ENCODE measurements around the gene PSMD14. TPM values are rescaled to one million over a fixed set of nuclear protein-coding genes. Genes with fewer than 3 reads are reported as not detected.

Gene PSMD14
- total and polyA plus RNA-seq, 2 experiments from 2014 or later: 31.9 to 79.6 TPM

GRCh38 chr2:161415987-161416707 is 107.9 kb downstream of the PSMD14 start, which contains the start of gene TBR1:
Gene TBR1 (plus strand): TSS chr2:161416297. CDS start chr2:161416411, 114 bp downstream.
- Histone ChIP-seq H3K4me1 (ENCODE audit: low read depth) (peaks cover 25% of the 10 kb centered on the region), H3K27ac (no peak within 1 kb of the TSS), H3K9me3 (ENCODE audit: low read depth) (no peaks in the 10 kb centered on the region), H3K27me3 (peaks cover 98% of the 10 kb centered on the region), H3K4me3 (peak within 1 kb of the TSS; percentile 6), H3K36me3 (no peaks in the 10 kb centered on the region)
- no peak for TF ChIP-seq CTCF (IDR thresholded peaks at IDR 0.05; ENCODE audit: low read depth, low read length)
- no peak for DNase-seq (ENCODE audit: low read depth in 1 of 2, low spot score in 1 of 2)

GRCh38 chr2:161416708-161417437 is 108.6 kb downstream of the PSMD14 start:
- Histone ChIP-seq H3K27ac (no peak overlapping the region), H3K4me1 (ENCODE audit: low read depth) (peaks cover 25% of the 10 kb centered on the region), H3K36me3 (no peaks in the 10 kb centered on the region), H3K9me3 (ENCODE audit: low read depth) (no peaks in the 10 kb centered on the region), H3K4me3 (peak overlapping the region; percentile 6), H3K27me3 (peaks cover 100% of the 10 kb centered on the region)
- TF ChIP-seq CTCF (IDR thresholded peaks at IDR 0.05; ENCODE audit: low read depth, low read length): no peak
- no peak for DNase-seq (ENCODE audit: low read depth in 1 of 2, low spot score in 1 of 2)

- H3K36me3 ChIP-seq: no peaks in the 10 kb centered on the region
- no peaks in the 10 kb centered on the region for H3K9me3 ChIP-seq (ENCODE audit: low read depth)
- DNase-seq (ENCODE audit: low read depth in 1 of 2, low spot score in 1 of 2): no peak
- no peak for TF ChIP-seq CTCF (IDR thresholded peaks at IDR 0.05; ENCODE audit: low read depth, low read length)
- H3K4me1 ChIP-seq (ENCODE audit: low read depth): peaks cover 25% of the 10 kb centered on the region
- no peak overlapping the region for H3K4me3 ChIP-seq
- H3K27me3 ChIP-seq: peaks cover 100% of the 10 kb centered on the region
- H3K27ac ChIP-seq: no peak overlapping the region
Measured at GRCh38 chr2:161417438-161418274, 109.4 kb downstream of the PSMD14 start.

GRCh38 chr2:161418275-161418714 is 110.1 kb downstream of the PSMD14 start:
- H3K27ac ChIP-seq: no peak overlapping the region
- H3K27me3 ChIP-seq: peaks cover 100% of the 10 kb centered on the region
- H3K36me3 ChIP-seq: no peaks in the 10 kb centered on the region
- peaks cover 25% of the 10 kb centered on the region for H3K4me1 ChIP-seq (ENCODE audit: low read depth)
- no peaks in the 10 kb centered on the region for H3K9me3 ChIP-seq (ENCODE audit: low read depth)
- peak overlapping the region; percentile 34 for H3K4me3 ChIP-seq
- no peak for DNase-seq (ENCODE audit: low read depth in 1 of 2, low spot score in 1 of 2)
- TF ChIP-seq CTCF (IDR thresholded peaks at IDR 0.05; ENCODE audit: low read depth, low read length): no peak

All from cardiac muscle cell (in vitro differentiated cells and primary cell).